Esophagus (tissue), 2 donors: ENCODE data around the gene EIF4B. TPM values are rescaled to one million over a fixed set of nuclear protein-coding genes. Genes with fewer than 3 reads are reported as not detected.
A peak's percentile ranks its signal among the peaks of the same experiment; 100 is the strongest.

ENCODE experiments used
- H3K27ac ChIP-seq, 2 donors: one replicate each; pipeline ENCODE4 v1.5.1; 2013; ENCODE audit warnings: low read depth in 2 of 2, mild to moderate bottlenecking in 2 of 2, inconsistent platforms in 1 of 2, low read length in 1 of 2, moderate library complexity in 1 of 2
- H3K27me3 ChIP-seq, 2 donors: one replicate each; pipeline ENCODE4 v1.6.1; 2013; ENCODE audit warnings: low read length in 2 of 2, control low read depth in 1 of 2, mild to moderate bottlenecking in 1 of 2; ENCODE audit not compliant: insufficient read depth in 2 of 2, control insufficient read depth in 1 of 2
- H3K36me3 ChIP-seq, 2 donors: one replicate each; pipeline ENCODE4 v1.6.1; 2013; ENCODE audit warnings: low read length in 1 of 2; ENCODE audit not compliant: control insufficient read depth in 2 of 2, insufficient read depth in 2 of 2
- H3K4me1 ChIP-seq, 2 donors: one replicate each; pipeline ENCODE4 v1.6.1; 2013; ENCODE audit warnings: low read length in 1 of 2; ENCODE audit not compliant: control insufficient read depth in 2 of 2, insufficient read depth in 2 of 2
- H3K4me3 ChIP-seq, 2 donors: one replicate each; pipeline ENCODE4 v1.5.1; 2013; ENCODE audit warnings: low read length in 2 of 2, mild to moderate bottlenecking in 2 of 2, low read depth in 1 of 2, moderate library complexity in 1 of 2
- H3K9me3 ChIP-seq, 2 donors: one replicate each; pipeline ENCODE4 v1.6.1; 2013; ENCODE audit warnings: mild to moderate bottlenecking in 2 of 2, low read depth in 1 of 2, low read length in 1 of 2, moderate library complexity in 1 of 2; ENCODE audit not compliant: control insufficient read depth in 2 of 2, insufficient read depth in 1 of 2
- WGBS, 2 donors: extraction: QIAGEN DNeasy Blood & Tissue Kit; methylation state at CpG; one replicate each; pipeline ENCODE4 v1.1.7; 2013; 5-methylcytosine and 5-hydroxymethylcytosine counted together
- polyA plus RNA-seq, 2 donors: library from polyadenylated mRNA; stranded (reverse); fragments of 200-250 nt; gene quantifications; one replicate each; pipeline ENCODE4 v1.2.3, GENCODE V29; 2013
- donor health status: healthy with polysubstance abuse.
- donor health status: Bipolar disorder and iron deficiency.

Gene EIF4B
- polyA plus RNA-seq, 2 donors: 58.8 to 102 TPM

- Histone ChIP-seq H3K27ac (peak overlapping the region in 1 of 2 donors; percentile 31), H3K27me3 (no peaks in the 10 kb centered on the region), H3K9me3 (no peaks in the 10 kb centered on the region), H3K36me3 (peaks cover 3% of the 10 kb centered on the region in 2 donors), H3K4me3 (no peak overlapping the region), H3K4me1 (peaks cover 0 to 4% of the 10 kb centered on the region in 2 donors)
- 74 to 79% methylated on average over 7 of the region's 7 CpGs for WGBS, 2 donors
These were observed 36.6 kb downstream of the EIF4B start for GRCh38 chr12:53042607-53043454.

- Histone ChIP-seq H3K9me3 (no peaks in the 10 kb centered on the region), H3K4me3 (no peak overlapping the region), H3K36me3 (peaks cover 2 to 3% of the 10 kb centered on the region in 2 donors), H3K27me3 (no peaks in the 10 kb centered on the region), H3K27ac (peak overlapping the region; percentile 50 to 99), H3K4me1 (peaks cover 0 to 12% of the 10 kb centered on the region in 2 donors)
- WGBS, 2 donors: 44 to 45% methylated on average over 10 of the region's 10 CpGs
These were observed 37.9 kb downstream of the EIF4B start for GRCh38 chr12:53044052-53044581.

- peaks cover 0 to 12% of the 10 kb centered on the region in 2 donors for H3K4me1 ChIP-seq
- H3K27ac ChIP-seq: peak overlapping the region; percentile 96 to 99
- 51 to 58% methylated on average over 4 of the region's 4 CpGs for WGBS, 2 donors
- no peaks in the 10 kb centered on the region for H3K36me3 ChIP-seq
- H3K27me3 ChIP-seq: no peaks in the 10 kb centered on the region
- no peaks in the 10 kb centered on the region for H3K9me3 ChIP-seq
- no peak overlapping the region for H3K4me3 ChIP-seq
These were observed 38.8 kb downstream of the EIF4B start for GRCh38 chr12:53044896-53045695.

- H3K9me3 ChIP-seq: no peaks in the 10 kb centered on the region
- peak overlapping the region; percentile 96 to 99 for H3K27ac ChIP-seq
- no peaks in the 10 kb centered on the region for H3K27me3 ChIP-seq
- peaks cover 0 to 12% of the 10 kb centered on the region in 2 donors for H3K4me1 ChIP-seq
- H3K36me3 ChIP-seq: no peaks in the 10 kb centered on the region
- 38 to 39% methylated on average over 5 of the region's 5 CpGs for WGBS, 2 donors
- H3K4me3 ChIP-seq: no peak overlapping the region
These were observed 39.4 kb downstream of the EIF4B start for GRCh38 chr12:53045696-53046045.

- Histone ChIP-seq H3K36me3 (peaks cover 0 to 6% of the 10 kb centered on the region in 2 donors), H3K4me3 (peak overlapping the region; percentile 73 to 76), H3K27ac (peak overlapping the region; percentile 96 to 99), H3K9me3 (no peaks in the 10 kb centered on the region), H3K27me3 (no peaks in the 10 kb centered on the region), H3K4me1 (peaks cover 3 to 15% of the 10 kb centered on the region in 2 donors)
- 0% methylated on average over 24 to 32 of the region's 44 CpGs for WGBS, 2 donors
These were observed 40.5 kb downstream of the EIF4B start for GRCh38 chr12:53046655-53047220.

- peak overlapping the region; percentile 96 to 99 for H3K27ac ChIP-seq
- WGBS, 2 donors: 2% methylated on average over 39 to 94 of the region's 94 CpGs
- H3K36me3 ChIP-seq: peaks cover 0 to 6% of the 10 kb centered on the region in 2 donors
- no peaks in the 10 kb centered on the region for H3K27me3 ChIP-seq
- H3K4me3 ChIP-seq: peak overlapping the region; percentile 73 to 76
- H3K9me3 ChIP-seq: no peaks in the 10 kb centered on the region
- peaks cover 3 to 19% of the 10 kb centered on the region in 2 donors for H3K4me1 ChIP-seq
These were observed 41.2 kb downstream of the EIF4B start for GRCh38 chr12:53047221-53048032.

GRCh38 chr12:53048033-53048779 lies 42.0 kb downstream of the EIF4B start:
- peak overlapping the region; percentile 51 to 76 for H3K4me3 ChIP-seq
- H3K4me1 ChIP-seq: peaks cover 3 to 24% of the 10 kb centered on the region in 2 donors
- 29 to 33% methylated on average over 10 of the region's 10 CpGs for WGBS, 2 donors
- peak overlapping the region; percentile 96 to 99 for H3K27ac ChIP-seq
- H3K27me3 ChIP-seq: no peaks in the 10 kb centered on the region
- H3K36me3 ChIP-seq: peaks cover 0 to 6% of the 10 kb centered on the region in 2 donors
- no peaks in the 10 kb centered on the region for H3K9me3 ChIP-seq

- WGBS, 2 donors: 35 to 39% methylated on average over 6 of the region's 6 CpGs
- H3K4me1 ChIP-seq: peaks cover 3 to 30% of the 10 kb centered on the region in 2 donors
These were observed 42.6 kb downstream of the EIF4B start for GRCh38 chr12:53048780-53049401.

More at GRCh38 chr12:53048780-53049401, 42.6 kb downstream of the EIF4B start:
- H3K27ac ChIP-seq: peak overlapping the region; percentile 96 to 99
- H3K36me3 ChIP-seq: peaks cover 0 to 6% of the 10 kb centered on the region in 2 donors
- no peaks in the 10 kb centered on the region for H3K27me3 ChIP-seq
- H3K4me3 ChIP-seq: peak overlapping the region; percentile 13 to 30
- H3K9me3 ChIP-seq: no peaks in the 10 kb centered on the region
